GM10266 (cell line): ENCODE results near the gene UBAC2.

ENCODE experiments used
- DNase-seq: peaks from one replicate; pipeline ENCODE4 v3.0.0; 2012; ENCODE audit errors: extremely low spot score
- CTCF ChIP-seq: IDR thresholded peaks from 2 replicates; pipeline ENCODE4 v1.5.1; 2012; ENCODE audit warnings: mild to moderate bottlenecking, low read depth; ENCODE audit not compliant: control insufficient read depth, insufficient read depth; ENCODE audit errors: missing control alignments

Gene UBAC2

GRCh38 chr13:99307247-99307646 lies 106.6 kb downstream of the UBAC2 start, which contains the start of gene GPR183:
Gene GPR183 (minus strand): TSS chr13:99307399. CDS start chr13:99296145, 11,254 bp downstream.
- DNase-seq = peak; percentile 61
- no peak for TF ChIP-seq CTCF

GRCh38 chr13:99307648-99308339 lies 107.1 kb downstream of the UBAC2 start:
- DNase-seq = no peak

GRCh38 chr13:99308471-99309087 lies 107.9 kb downstream of the UBAC2 start:
- no peak for DNase-seq
- no peak for TF ChIP-seq CTCF

More at GRCh38 chr13:99307648-99308339, 107.1 kb downstream of the UBAC2 start:
- TF ChIP-seq CTCF = no peak

GRCh38 chr13:99310382-99311031 lies 109.9 kb downstream of the UBAC2 start:
- TF ChIP-seq CTCF = no peak
- no peak for DNase-seq

- TF ChIP-seq CTCF = no peak
- DNase-seq = no peak
Measured at GRCh38 chr13:99311137-99311536, 110.5 kb downstream of the UBAC2 start.

GRCh38 chr13:99311748-99312492 lies 111.3 kb downstream of the UBAC2 start:
- no peak for DNase-seq
- no peak for TF ChIP-seq CTCF

GRCh38 chr13:99312493-99312883 lies 111.8 kb downstream of the UBAC2 start:
- no peak for TF ChIP-seq CTCF
- no peak for DNase-seq
